ENCODE results near the gene EFNA5. TPM values are rescaled to one million over a fixed set of nuclear protein-coding genes. Genes with fewer than 3 reads are reported as not detected.

EFNA5 gene
- total RNA-seq, 3 donors from 2014 or later (not counting 1 experiment from before 2014, with no cell fraction given) = 2.2 to 8.1 (median 4.3) TPM

- Histone ChIP-seq H3K27ac (ENCODE audit: low read length) (no peak overlapping the region), H3K4me3 (ENCODE audit: low read length) (no peak overlapping the region), H3K36me3 (ENCODE audit: control insufficient read depth, insufficient read depth, low read length) (no peaks in the 10 kb centered on the region), H3K4me1 (ENCODE audit: control insufficient read depth, insufficient read depth, low read length) (no peaks in the 10 kb centered on the region), H3K9me3 (ENCODE audit: control insufficient read depth, insufficient read depth, low read length) (no peaks in the 10 kb centered on the region), H3K27me3 (ENCODE audit: control insufficient read depth, insufficient read depth, low read length) (peaks cover 17% of the 10 kb centered on the region)
- Mint-ChIP-seq H3K27ac (no peak overlapping the region), H3K4me3 (no peak overlapping the region), H3K27me3 (ENCODE audit: low read depth in 2 of 2) (peaks cover 40 to 79% of the 10 kb centered on the region in 2 donors), H3K4me1 (no peaks in the 10 kb centered on the region), H3K9me3 (no peaks in the 10 kb centered on the region), H3K36me3 (no peaks in the 10 kb centered on the region)
- WGBS (ENCODE audit: insufficient coverage) = no CpG with 5 or more reads among the region's 1 CpG
- ATAC-seq (no peak), DNase-seq (no peak)
- no peak for TF ChIP-seq CTCF (IDR thresholded peaks at IDR 0.05)
- intact Hi-C loops (cut with micrococcal nuclease) = no loop called here
Measured at GRCh38 chr5:107663697-107664096, 7.0 kb downstream of the EFNA5 start.

GRCh38 chr5:107661650-107662044 lies 9.1 kb downstream of the EFNA5 start:
- no peak overlapping the region for H3K27ac Mint-ChIP-seq
- no peak for ATAC-seq
- no peaks in the 10 kb centered on the region for H3K36me3 ChIP-seq (ENCODE audit: control insufficient read depth, insufficient read depth, low read length)
- H3K4me1 Mint-ChIP-seq = no peaks in the 10 kb centered on the region
- H3K9me3 ChIP-seq (ENCODE audit: control insufficient read depth, insufficient read depth, low read length) = no peaks in the 10 kb centered on the region
- H3K36me3 Mint-ChIP-seq = no peaks in the 10 kb centered on the region
- intact Hi-C loops (cut with micrococcal nuclease) = no loop called here
- no peak overlapping the region for H3K4me3 ChIP-seq (ENCODE audit: low read length)
- no peak for TF ChIP-seq CTCF (IDR thresholded peaks at IDR 0.05)
- no peak overlapping the region for H3K27ac ChIP-seq (ENCODE audit: low read length)
- H3K4me3 Mint-ChIP-seq = no peak overlapping the region
- DNase-seq = no peak
- WGBS (ENCODE audit: insufficient coverage) = no CpG with 5 or more reads among the region's 1 CpG
- peaks cover 16% of the 10 kb centered on the region for H3K27me3 ChIP-seq (ENCODE audit: control insufficient read depth, insufficient read depth, low read length)
- H3K9me3 Mint-ChIP-seq = no peaks in the 10 kb centered on the region
- H3K4me1 ChIP-seq (ENCODE audit: control insufficient read depth, insufficient read depth, low read length) = no peaks in the 10 kb centered on the region
- peaks cover 35 to 79% of the 10 kb centered on the region in 2 donors for H3K27me3 Mint-ChIP-seq (ENCODE audit: low read depth in 2 of 2)

- H3K27ac Mint-ChIP-seq = no peak overlapping the region
- no peak for TF ChIP-seq CTCF (IDR thresholded peaks at IDR 0.05)
- no peaks in the 10 kb centered on the region for H3K9me3 Mint-ChIP-seq
- no peak overlapping the region for H3K4me3 Mint-ChIP-seq
- Histone ChIP-seq H3K9me3 (ENCODE audit: control insufficient read depth, insufficient read depth, low read length) (no peaks in the 10 kb centered on the region), H3K4me1 (ENCODE audit: control insufficient read depth, insufficient read depth, low read length) (no peaks in the 10 kb centered on the region), H3K4me3 (ENCODE audit: low read length) (no peak overlapping the region), H3K27me3 (ENCODE audit: control insufficient read depth, insufficient read depth, low read length) (peaks cover 16% of the 10 kb centered on the region), H3K27ac (ENCODE audit: low read length) (no peak overlapping the region), H3K36me3 (ENCODE audit: control insufficient read depth, insufficient read depth, low read length) (no peaks in the 10 kb centered on the region)
- no peaks in the 10 kb centered on the region for H3K4me1 Mint-ChIP-seq
- peaks cover 34 to 74% of the 10 kb centered on the region in 2 donors for H3K27me3 Mint-ChIP-seq (ENCODE audit: low read depth in 2 of 2)
- DNase-seq (no peak), ATAC-seq (no peak)
- intact Hi-C loops (cut with micrococcal nuclease) = no loop called here
- no peaks in the 10 kb centered on the region for H3K36me3 Mint-ChIP-seq
- WGBS (ENCODE audit: insufficient coverage) = 91% methylated on average over 7 of the region's 7 CpGs
Measured at GRCh38 chr5:107661038-107661649, 9.6 kb downstream of the EFNA5 start.

- no peaks in the 10 kb centered on the region for H3K9me3 Mint-ChIP-seq
- 88% methylated on average over 5 of the region's 5 CpGs for WGBS (ENCODE audit: insufficient coverage)
- Histone ChIP-seq H3K36me3 (ENCODE audit: control insufficient read depth, insufficient read depth, low read length) (no peaks in the 10 kb centered on the region), H3K9me3 (ENCODE audit: control insufficient read depth, insufficient read depth, low read length) (no peaks in the 10 kb centered on the region), H3K27ac (ENCODE audit: low read length) (no peak overlapping the region), H3K27me3 (ENCODE audit: control insufficient read depth, insufficient read depth, low read length) (peaks cover 15% of the 10 kb centered on the region), H3K4me3 (ENCODE audit: low read length) (no peak overlapping the region), H3K4me1 (ENCODE audit: control insufficient read depth, insufficient read depth, low read length) (no peaks in the 10 kb centered on the region)
- intact Hi-C loops (cut with micrococcal nuclease) = no loop called here
- ATAC-seq (no peak), DNase-seq (no peak)
- peaks cover 34 to 71% of the 10 kb centered on the region in 2 donors for H3K27me3 Mint-ChIP-seq (ENCODE audit: low read depth in 2 of 2)
- H3K27ac Mint-ChIP-seq = no peak overlapping the region
- H3K36me3 Mint-ChIP-seq = no peaks in the 10 kb centered on the region
- no peak for TF ChIP-seq CTCF (IDR thresholded peaks at IDR 0.05)
- H3K4me3 Mint-ChIP-seq = no peak overlapping the region
- no peaks in the 10 kb centered on the region for H3K4me1 Mint-ChIP-seq
Measured at GRCh38 chr5:107658528-107658927, 12.2 kb downstream of the EFNA5 start.

Measured in natural killer cell (primary cell).